Measurements from ENCODE around the gene RABL3.
"Not testable (repeated sequence)": the region's sequence is repeated elsewhere in the genome, so short reads cannot be mapped to it uniquely, and the experiment has no call there.

RABL3 gene, protein sequence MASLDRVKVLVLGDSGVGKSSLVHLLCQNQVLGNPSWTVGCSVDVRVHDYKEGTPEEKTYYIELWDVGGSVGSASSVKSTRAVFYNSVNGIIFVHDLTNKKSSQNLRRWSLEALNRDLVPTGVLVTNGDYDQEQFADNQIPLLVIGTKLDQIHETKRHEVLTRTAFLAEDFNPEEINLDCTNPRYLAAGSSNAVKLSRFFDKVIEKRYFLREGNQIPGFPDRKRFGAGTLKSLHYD

DNA sequence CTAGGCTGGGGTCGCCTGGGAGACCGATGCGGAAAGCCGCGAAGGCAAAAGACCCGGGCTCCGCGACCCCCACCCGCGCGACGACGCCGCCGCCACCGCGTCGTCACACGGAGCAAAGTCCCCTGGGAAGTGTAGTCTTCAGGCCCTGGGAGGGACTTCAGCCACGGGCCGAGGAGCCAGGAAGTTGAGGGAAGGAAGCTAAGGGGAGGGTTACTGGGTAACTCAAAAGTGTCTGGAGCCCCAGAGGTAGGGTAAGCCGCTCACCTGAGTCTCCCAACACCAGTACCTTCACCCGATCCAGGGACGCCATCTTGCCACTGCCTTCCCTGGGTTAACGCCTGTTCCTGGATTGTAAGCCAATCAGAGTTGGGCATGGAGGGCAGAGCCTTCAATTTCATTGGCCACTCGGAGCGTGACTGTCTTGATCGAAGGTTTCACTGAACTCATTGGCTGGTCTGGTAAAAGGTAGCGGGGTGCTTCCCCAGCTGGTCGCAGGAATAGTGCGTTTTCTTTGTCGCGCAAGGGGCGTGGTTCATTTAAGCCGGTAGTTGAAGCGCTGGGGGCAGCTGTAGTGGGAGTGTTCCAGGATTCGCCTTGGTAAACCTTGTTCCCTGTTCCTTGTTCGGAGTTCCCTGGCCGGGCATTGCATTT lies at the start of gene RABL3, which contains the start of gene GTF2E1:
Gene RABL3, minus strand, starts transcription at position 319 of the 651 bp plus-strand sequence. Its CDS starts 9 bp downstream, at position 310.
Gene GTF2E1, plus strand, starts transcription at position 547 of the 651 bp plus-strand sequence. CDS start 7,809 bp downstream, outside the sequence.
- DNase-seq, result peak; percentile 99

DNA sequence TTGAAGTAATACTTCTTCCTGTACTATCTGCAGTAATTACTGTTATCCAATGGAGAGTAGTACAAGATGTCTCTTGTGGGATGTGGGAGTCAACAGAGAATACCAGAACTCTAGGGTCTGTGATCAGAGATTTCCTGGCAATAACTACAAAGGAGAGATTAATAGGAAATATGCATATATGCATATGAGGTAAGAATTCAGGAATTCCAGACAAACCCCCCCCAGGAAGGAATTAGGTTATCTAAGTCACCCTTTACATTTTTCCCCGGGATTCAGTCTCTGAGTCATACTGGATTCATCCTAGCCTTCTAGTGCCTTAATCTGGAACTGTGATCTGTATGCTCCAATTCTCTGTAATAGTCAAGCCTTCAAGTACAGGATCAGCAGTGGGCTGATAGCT lies 49.6 kb upstream of the RABL3 start:
- no peak for DNase-seq

DNA sequence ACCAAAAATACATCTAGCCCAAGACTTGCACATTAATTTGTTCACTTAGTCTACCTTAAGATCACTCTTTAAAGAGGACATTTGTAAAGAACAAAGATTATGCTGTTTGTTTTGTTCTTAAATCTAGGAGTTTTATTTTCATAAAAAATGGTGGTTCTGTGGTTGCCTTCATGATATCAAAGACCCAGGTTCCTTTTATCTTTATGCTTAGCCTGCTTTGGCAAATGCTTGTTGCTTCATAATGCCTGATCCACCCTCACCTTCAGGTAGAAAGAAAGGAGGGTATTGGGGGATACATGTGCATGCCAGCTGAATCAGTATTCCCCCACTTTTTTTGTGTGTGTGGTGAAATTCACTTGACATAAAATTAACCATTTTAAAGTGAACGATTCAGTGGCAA lies 48.7 kb upstream of the RABL3 start:
- no peak for DNase-seq

DNA sequence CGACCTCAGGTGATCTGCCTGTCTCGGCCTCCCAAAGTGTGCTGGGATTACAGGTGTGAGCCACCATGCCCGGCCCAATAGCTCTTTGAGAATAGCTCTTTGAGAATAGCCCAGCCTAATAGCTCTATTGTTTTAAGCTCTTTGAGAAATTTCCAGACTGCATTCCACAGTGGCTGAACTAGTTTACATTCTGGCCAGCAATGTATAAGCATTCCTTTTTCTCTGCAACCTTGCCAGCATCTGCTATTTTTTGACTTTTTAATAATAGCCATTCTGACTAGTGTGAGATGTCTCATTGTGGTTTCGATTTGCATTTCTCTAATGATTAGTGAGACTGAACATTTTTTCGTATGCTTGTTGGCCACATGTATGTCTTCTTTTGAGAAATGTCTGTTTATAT lies 43.5 kb upstream of the RABL3 start:
- not testable (repeated sequence) for DNase-seq

DNA sequence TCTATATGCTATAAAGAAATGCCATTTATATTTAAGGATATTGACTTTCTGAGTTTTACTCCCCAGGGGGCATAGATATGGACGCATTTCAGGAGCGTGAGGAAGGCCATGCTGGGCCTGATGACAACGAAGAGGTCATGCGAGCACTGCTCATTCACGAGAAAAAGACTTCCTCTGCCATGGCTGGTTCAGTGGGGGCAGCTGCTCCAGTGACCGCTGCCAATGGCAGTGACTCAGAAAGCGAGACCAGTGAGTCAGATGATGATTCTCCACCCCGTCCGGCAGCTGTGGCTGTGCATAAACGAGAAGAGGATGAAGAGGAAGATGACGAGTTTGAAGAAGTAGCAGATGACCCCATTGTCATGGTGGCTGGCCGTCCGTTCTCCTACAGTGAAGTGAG lies 38.7 kb upstream of the RABL3 start:
- DNase-seq, result peak; percentile 88

DNA sequence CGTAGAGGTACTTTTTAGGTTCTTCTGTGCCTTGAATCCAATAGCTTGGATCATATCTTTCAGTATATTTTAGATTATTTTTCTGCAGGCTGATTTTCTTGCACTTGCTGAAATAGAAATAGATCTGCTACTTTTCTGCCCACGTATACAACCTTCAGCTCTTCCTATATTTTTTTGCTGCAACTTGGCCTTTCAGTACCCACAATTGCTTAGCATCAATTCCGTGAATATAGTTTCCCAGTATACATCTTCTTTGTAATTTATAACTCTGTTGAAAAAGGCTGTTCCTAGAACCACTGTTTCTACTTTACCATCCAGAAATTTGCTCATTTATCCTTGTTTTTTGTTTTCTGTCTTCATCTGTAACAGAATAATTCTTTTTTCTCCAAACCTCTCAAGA lies 36.5 kb upstream of the RABL3 start:
- DNase-seq, result no peak

DNA sequence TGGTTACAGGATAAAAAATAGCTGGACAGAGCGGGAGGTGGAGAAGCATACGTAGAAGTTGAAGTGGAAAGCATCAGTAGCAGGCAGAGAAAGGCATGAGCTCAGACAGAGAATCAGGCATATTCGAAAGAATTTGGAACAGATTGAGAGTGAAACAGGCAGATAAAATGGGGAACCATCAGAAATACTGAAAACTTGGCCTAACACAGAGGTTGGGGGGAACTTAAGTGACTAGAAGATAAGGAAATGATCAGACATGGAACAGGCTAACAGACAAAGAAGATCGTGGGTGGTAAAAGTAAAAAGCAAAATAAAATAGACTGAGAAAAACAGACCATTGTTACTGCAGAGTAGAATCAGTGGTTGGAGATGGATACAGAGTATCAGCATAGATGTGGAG lies 33.1 kb upstream of the RABL3 start:
- DNase-seq, result no peak

DNA sequence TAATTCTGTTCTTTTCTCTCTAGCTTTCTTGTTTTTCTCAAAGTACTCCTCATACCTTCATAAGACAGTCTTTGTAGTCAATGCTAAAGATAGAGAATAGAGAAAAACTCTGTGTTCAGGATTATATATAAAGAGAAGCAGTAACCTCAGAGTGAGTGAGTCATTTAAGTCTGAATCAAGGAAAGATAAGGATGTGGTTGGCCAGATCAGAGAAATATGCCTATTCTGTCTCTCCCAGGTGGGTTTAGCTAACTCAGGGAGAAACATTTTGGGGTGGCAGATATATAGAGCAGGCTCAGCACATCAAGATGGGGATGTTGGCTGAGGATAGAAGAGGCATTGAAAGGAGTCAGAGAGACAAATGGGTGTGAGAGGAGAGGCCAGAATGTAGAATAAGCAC lies 31.6 kb upstream of the RABL3 start:
- no peak for DNase-seq

DNA sequence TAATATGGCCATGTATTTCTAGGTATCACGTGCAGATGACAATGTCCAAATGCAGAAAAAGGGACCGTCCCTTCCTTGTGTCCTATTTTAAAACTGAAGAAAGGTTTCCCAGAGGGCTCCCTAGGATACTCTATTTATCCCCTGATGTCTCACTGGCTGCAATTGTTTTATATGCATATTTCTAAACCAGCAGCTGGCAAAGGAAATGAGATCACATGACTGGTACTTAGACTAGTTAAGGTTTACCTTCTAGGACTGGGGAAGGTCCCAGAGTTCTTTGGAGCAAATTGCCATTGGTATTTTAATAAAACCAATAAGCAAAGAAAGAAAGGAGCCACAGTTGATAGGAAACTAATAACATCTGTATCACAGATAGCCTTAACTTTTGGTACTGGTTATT lies 29.8 kb upstream of the RABL3 start:
- DNase-seq, result no peak

DNA sequence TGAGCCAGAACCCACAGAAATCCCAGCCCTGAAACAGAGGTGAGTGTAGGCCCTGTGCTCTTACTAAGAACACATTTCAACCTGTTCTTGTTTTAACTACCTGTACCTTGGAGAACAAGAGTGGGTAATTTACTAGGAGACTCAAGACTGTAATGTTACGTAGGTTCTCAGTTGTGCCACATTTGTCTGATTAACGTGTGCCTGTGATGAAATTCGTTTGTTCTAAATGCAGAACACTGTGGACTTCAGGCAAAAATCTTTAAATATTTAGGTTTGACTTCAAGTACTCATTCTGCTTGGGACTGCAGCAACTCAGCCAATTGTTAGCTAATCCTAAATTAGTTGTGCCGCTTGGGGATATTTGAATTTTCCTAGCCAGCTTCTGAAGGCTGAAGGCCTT lies 28.6 kb upstream of the RABL3 start:
- DNase-seq, result no peak

DNA sequence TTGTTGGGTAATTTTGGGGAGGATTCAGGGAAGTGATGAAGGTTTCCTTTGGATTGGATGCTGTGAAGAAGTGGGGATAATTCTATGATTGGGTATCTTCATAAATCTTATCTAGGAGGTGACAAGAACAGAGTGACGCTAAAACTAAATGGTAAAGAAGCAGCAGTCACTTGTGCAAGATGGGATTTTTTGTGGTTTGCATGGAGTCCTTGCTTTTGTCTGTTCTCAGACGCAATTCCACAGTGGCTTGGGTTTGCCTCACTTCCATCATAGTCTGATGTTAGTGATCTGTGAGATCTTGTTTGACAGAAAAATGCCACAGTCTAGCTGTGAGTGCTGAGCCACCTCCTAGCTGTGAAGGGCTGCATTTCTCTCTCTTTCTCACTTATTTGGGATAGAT lies 27.1 kb upstream of the RABL3 start:
- DNase-seq, result no peak

DNA sequence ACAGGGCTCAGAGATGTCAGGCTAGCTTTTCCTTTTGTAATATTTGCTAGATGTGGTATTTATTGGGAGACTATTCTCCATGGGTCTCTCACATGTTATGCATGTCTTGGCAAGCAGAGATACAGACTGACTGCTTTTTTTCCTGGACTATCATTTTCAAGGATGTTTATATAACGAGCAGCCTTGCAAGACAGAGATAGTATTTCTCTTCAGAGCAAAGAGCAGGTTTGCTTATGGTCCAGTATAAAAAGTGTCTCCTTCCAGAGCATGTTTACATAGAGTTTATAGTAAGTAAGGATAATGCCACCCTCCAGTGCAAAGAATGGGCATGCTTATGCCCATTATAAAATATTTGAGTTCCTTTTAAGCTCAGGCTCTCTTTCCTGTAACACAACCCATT lies 24.8 kb upstream of the RABL3 start:
- no peak for DNase-seq

DNA sequence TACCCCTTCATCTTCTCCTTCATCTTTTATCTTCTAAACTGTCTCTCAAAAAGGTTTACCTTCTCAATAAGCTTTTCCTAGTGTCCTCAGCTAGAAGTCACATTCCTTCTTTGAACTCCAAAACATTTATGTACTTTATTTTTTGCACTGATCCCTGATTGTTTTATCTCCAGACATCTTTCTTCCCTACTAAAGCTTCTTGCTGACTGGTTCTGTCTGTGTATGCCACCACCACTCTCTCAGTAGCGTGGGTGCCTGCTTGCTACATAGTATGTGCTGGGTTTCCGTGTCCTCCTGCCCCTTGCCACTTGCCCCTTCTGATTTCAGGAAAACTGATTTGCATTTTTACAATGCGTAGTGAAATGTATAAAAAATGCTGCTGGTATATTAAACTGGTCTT lies 24.3 kb upstream of the RABL3 start:
- no peak for DNase-seq

DNA sequence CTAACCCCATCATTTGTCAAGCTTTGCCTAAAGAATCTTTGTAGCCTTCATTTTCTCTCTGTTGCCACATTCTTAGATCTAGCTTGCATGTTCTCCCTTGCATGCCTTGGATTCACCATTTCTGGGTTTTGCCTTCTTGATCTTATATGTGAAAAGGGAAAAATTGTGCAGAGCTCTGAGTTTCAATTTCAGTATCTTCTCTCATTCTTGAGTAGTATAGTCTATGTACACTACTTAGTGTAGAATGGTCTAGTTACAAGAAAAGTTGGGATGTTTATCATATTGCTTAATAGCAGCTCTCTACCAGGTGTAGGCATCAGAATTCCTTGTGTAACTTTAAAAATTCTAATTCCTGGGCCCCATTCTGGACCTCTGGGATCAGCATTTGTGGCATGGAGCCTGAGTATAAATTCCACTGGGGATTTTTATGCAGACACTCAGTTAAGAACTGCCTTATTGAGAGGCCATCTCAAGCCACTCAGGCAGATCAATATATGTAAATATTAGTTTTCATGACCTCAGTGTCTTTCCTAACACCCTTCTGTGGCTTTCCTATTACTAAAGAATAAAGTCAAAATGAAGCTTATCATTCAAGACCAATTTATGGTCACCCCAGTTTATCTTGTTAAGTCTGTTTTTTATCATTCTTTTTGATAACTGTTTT lies 23.6 kb upstream of the RABL3 start:
- DNase-seq, result no peak

DNA sequence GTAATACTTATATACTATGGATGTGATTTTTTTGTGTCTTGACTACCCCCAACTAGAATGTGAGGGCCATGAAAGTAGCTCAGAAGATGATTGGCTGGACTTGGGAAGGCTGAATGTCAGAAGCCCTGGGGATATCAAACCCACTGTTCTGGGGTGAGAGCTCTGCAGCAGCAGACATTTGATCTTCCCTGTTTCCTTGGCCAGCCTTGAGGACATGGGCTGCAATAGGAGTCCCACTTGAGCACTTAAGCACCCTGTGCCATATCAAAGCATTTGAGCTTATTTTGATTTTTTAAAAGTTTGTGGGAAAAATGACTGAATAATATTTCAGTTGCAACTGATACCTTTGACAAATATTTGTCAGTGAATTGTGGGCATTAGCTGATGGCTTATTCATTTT lies 21.9 kb upstream of the RABL3 start:
- no peak for DNase-seq

DNA sequence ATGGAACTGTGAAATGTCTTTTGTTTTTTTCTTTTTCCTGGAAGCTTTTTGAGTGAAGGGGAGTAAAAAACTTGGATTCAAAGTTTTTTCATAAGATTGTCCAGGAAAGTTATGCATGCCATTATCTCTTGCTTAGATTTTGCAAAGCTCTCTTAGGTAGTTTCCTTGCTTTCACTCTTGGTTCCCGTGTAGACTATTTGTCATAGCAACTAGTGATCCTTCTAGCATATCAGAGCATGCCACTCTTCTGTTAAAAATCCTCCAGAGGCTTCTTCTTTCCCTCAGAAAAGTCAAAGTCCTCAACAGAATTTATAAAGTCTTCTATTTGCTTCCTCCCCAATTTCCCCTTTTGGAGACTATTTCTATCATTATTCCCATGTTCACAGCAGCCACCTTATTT lies 21.3 kb upstream of the RABL3 start:
- DNase-seq, result no peak

DNA sequence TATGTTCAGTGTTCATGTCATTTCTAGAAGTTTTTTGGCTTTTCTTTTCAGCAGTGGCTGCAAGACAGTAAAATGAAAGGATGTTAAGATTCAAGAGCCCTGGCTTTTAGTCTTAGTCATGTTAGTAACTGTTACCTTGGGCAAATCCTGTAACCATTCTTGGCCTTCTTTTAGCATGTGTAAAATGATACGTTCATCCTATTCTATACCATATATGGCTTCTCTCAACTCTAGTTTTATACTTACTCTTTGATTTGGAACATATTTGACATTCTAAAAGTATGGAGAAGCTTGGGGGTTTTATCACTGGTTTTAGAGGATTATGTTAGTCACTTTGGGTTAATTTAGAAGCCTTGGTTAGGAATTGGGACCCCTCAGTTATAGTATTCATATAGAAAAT lies 20.3 kb upstream of the RABL3 start:
- no peak for DNase-seq

DNA sequence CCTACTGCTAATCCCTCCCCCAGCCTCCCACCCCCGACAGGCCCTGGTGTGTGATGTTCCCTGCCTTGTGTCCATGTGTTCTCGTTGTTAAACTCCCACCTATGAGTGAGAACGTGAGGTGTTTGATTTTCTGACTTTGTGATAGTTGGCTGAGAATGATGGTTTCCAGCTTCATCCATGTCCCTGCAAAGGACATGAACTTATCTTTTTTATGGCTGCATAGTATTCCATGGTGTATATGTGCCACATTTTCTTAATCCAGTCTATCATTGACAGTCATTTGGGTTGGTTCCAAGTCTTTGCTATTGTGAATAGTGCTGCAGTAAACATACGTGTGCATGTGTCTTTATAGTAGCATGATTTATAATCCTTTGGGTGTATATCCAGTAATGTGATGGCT lies 16.2 kb upstream of the RABL3 start:
- DNase-seq, result not testable (repeated sequence)

DNA sequence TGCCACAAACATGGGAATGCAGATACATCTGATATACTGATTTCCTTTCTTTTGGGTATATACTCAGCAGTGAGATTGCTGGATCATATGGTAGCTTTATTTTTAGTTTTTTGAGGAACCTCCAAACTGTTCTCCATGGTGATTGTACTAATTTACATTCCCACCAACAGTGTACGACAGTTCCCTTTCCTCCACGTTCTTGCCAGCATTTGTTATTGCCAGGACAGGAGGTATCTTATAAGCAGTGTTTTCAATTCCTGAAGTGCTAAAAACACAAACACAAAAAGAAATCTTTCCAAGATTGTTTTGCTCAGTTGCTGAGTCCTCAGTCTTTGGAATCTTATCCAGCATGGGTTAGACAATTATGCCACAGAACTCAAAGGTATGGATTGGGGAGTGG lies 13.7 kb upstream of the RABL3 start:
- DNase-seq, result no peak

DNA sequence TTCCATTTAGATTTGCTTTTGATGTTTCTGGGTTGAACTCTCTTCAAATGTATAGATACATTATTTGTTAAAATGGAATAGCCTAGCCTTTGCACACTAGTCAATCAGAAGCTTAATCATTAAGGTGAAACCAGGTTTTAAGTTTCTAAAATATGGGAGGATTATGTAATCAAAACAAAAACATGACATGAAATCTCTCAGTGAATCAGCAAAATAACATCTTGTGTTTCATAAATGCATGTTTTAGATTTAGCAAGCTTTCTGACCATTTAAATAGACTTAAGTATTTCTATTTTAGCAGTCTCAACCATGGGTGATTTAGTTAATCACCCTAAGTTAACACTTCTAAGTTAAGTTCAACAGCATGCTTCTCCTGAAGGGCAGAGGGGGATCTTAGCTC lies 11.5 kb upstream of the RABL3 start:
- DNase-seq, result no peak

DNA sequence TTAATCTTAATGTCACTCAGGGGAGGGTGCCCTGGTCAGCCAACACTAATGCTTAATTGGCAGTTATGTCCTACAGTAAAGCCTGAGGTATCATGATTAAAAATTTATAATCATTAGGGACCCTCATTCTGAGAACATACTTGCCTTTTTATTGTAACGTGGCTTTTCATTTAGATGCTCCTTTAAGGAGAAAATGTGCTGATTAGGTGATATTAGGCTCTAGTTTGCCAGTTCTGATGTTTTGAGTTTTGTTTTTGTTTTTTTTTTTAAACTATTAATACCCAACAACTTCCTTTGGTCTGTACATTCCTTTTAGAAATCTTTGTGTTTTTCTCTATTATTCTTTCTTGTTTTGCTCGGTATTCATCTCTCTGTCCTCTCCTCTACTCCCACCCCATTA lies 10.5 kb upstream of the RABL3 start:
- DNase-seq, result no peak

DNA sequence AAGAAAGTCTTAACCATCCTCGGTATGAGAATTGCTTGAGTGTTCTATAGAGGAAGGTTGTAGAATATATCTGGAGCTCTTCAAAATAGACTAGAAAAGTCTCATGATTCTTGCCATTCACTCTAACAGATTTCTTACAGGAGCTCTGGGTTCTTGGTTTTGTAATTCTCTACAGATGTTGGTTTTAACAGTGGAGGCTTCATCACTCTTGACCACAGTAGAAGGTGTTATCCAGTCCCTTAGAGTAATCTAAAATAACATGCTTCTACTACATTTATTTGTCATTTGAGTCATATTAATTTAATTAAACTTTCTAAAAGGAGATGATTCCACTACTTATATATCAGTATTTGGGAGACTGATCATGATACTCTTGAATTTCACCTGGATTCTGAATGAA lies 9.9 kb upstream of the RABL3 start:
- no peak for DNase-seq

DNA sequence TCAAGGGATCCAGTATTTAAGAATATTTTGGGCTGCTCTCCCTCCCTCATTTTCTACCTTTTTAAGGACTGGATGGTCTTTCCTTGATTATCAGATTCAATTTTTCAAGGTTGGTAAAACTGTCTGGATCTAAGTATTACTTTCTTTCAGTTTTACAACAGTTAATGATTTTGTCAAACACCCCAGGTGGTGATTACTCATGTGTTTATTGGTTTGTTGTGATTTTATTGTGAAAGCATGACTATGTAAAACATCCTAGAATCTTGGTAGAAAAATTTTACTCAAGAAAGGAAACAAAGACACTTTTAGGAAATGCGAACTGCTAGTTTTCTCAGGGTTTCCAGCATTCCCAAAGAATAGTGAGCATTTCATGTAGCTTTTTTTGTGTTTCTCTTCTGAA lies 7.5 kb upstream of the RABL3 start:
- DNase-seq, result peak; percentile 9

DNA sequence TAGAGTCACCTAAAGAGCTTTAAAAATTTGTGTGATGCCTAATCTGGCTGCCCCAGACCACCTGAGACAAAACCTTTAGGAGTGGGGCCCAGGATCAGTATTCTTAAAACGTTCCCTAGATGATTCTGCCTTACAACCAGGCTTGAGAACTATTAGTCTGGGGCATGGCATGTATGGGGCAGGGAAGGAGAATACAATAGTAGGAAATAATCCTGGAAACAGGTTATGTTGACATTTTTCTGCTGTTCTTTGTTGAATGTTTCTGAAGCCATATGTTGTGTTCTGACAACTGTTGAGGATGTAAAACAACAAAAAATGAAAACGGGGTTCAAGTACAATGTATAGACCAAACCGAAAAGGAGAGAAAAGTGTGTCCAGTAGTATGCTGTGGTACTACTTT lies 3.1 kb upstream of the RABL3 start:
- DNase-seq, result no peak

Data from suppressor macrophage treated with lipopolysaccharide for 4 hours (primary cell).